ENCODE data around the gene METRNL. TPM values are rescaled to one million over a fixed set of nuclear protein-coding genes. Genes with fewer than 3 reads are reported as not detected.
"Not testable (repeated sequence)": the region's sequence is repeated elsewhere in the genome, so short reads cannot be mapped to it uniquely, and the experiment has no call there.

Gene METRNL
- total RNA-seq, 1 donor from 2014 or later: 35.3 TPM

GRCh38 chr17:83118071-83118841 is 38.8 kb downstream of the METRNL start:
- DNase-seq (ENCODE audit: low read depth): no peak

- DNase-seq (ENCODE audit: low read depth): no peak
Observed at GRCh38 chr17:83119987-83120864, 40.8 kb downstream of the METRNL start.

- not testable (repeated sequence) for DNase-seq (ENCODE audit: low read depth)
Observed at GRCh38 chr17:83121473-83121872, 42.1 kb downstream of the METRNL start.

- no peak for DNase-seq (ENCODE audit: low read depth)
Observed at GRCh38 chr17:83121921-83122820, 42.8 kb downstream of the METRNL start.

- DNase-seq (ENCODE audit: low read depth): no peak
Observed at GRCh38 chr17:83122834-83123233, 43.4 kb downstream of the METRNL start.

- DNase-seq (ENCODE audit: low read depth): no peak
Observed at GRCh38 chr17:83123896-83124801, 44.7 kb downstream of the METRNL start.

GRCh38 chr17:83124871-83125514 is 45.6 kb downstream of the METRNL start:
- DNase-seq (ENCODE audit: low read depth): no peak

GRCh38 chr17:83125515-83126274 is 46.3 kb downstream of the METRNL start:
- DNase-seq (ENCODE audit: low read depth): no peak

- no peak for DNase-seq (ENCODE audit: low read depth)
Observed at GRCh38 chr17:83126275-83126811, 46.9 kb downstream of the METRNL start.

- DNase-seq (ENCODE audit: low read depth): no peak
Observed at GRCh38 chr17:83127431-83128160, 48.2 kb downstream of the METRNL start.

- no peak for DNase-seq (ENCODE audit: low read depth)
Observed at GRCh38 chr17:83128306-83129240, 49.2 kb downstream of the METRNL start.

GRCh38 chr17:83129676-83130075 is 50.3 kb downstream of the METRNL start:
- no peak for DNase-seq (ENCODE audit: low read depth)

GRCh38 chr17:83131401-83132011 is 52.1 kb downstream of the METRNL start:
- no peak for DNase-seq (ENCODE audit: low read depth)

- no peak for DNase-seq (ENCODE audit: low read depth)
Observed at GRCh38 chr17:83132251-83133081, 53.1 kb downstream of the METRNL start.
